Measurements from ENCODE around the gene LMO7.

The LMO7 gene

GRCh38 chr13:75855216-75855615 is 219.1 kb downstream of the LMO7 start:
- Histone ChIP-seq H3K4me1 (ENCODE audit: control insufficient read depth in 1 of 2, insufficient read depth in 2 of 2, low read length in 2 of 2) (no peaks in the 10 kb centered on the region), H3K9me3 (ENCODE audit: control insufficient read depth in 1 of 2, low read length in 2 of 2) (no peaks in the 10 kb centered on the region), H3K9ac (ENCODE audit: low read depth in 1 of 2, low read length in 2 of 2) (no peak overlapping the region), H3K4me3 (ENCODE audit: low read depth in 1 of 2, low read length in 2 of 2) (no peak overlapping the region), H3K36me3 (ENCODE audit: control insufficient read depth in 1 of 2, insufficient read depth in 2 of 2, low read length in 2 of 2) (peaks cover 32 to 59% of the 10 kb centered on the region in 2 donors), H3K27ac (ENCODE audit: low read depth, low read length) (no peak overlapping the region), H3K27me3 (ENCODE audit: control insufficient read depth in 1 of 2, insufficient read depth in 2 of 2, low read length in 2 of 2) (no peaks in the 10 kb centered on the region)

GRCh38 chr13:75855847-75856246 is 219.7 kb downstream of the LMO7 start:
- Histone ChIP-seq H3K27me3 (ENCODE audit: control insufficient read depth in 1 of 2, insufficient read depth in 2 of 2, low read length in 2 of 2) (no peaks in the 10 kb centered on the region), H3K27ac (ENCODE audit: low read depth, low read length) (no peak overlapping the region), H3K9me3 (ENCODE audit: control insufficient read depth in 1 of 2, low read length in 2 of 2) (no peaks in the 10 kb centered on the region), H3K9ac (ENCODE audit: low read depth in 1 of 2, low read length in 2 of 2) (no peak overlapping the region), H3K36me3 (ENCODE audit: control insufficient read depth in 1 of 2, insufficient read depth in 2 of 2, low read length in 2 of 2) (peaks cover 26 to 54% of the 10 kb centered on the region in 2 donors), H3K4me1 (ENCODE audit: control insufficient read depth in 1 of 2, insufficient read depth in 2 of 2, low read length in 2 of 2) (no peaks in the 10 kb centered on the region), H3K4me3 (ENCODE audit: low read depth in 1 of 2, low read length in 2 of 2) (no peak overlapping the region)

GRCh38 chr13:75857291-75857690 is 221.2 kb downstream of the LMO7 start:
- no peak overlapping the region for H3K27ac ChIP-seq (ENCODE audit: low read depth, low read length)
- no peaks in the 10 kb centered on the region for H3K27me3 ChIP-seq (ENCODE audit: control insufficient read depth in 1 of 2, insufficient read depth in 2 of 2, low read length in 2 of 2)
- H3K36me3 ChIP-seq (ENCODE audit: control insufficient read depth in 1 of 2, insufficient read depth in 2 of 2, low read length in 2 of 2): peaks cover 19 to 44% of the 10 kb centered on the region in 2 donors
- no peak overlapping the region for H3K9ac ChIP-seq (ENCODE audit: low read depth in 1 of 2, low read length in 2 of 2)
- H3K4me1 ChIP-seq (ENCODE audit: control insufficient read depth in 1 of 2, insufficient read depth in 2 of 2, low read length in 2 of 2): no peaks in the 10 kb centered on the region
- H3K9me3 ChIP-seq (ENCODE audit: control insufficient read depth in 1 of 2, low read length in 2 of 2): no peaks in the 10 kb centered on the region
- H3K4me3 ChIP-seq (ENCODE audit: low read depth in 1 of 2, low read length in 2 of 2): no peak overlapping the region

- Histone ChIP-seq H3K36me3 (ENCODE audit: control insufficient read depth in 1 of 2, insufficient read depth in 2 of 2, low read length in 2 of 2) (peaks cover 8 to 9% of the 10 kb centered on the region in 2 donors), H3K27ac (ENCODE audit: low read depth, low read length) (no peak overlapping the region), H3K27me3 (ENCODE audit: control insufficient read depth in 1 of 2, insufficient read depth in 2 of 2, low read length in 2 of 2) (no peaks in the 10 kb centered on the region), H3K9me3 (ENCODE audit: control insufficient read depth in 1 of 2, low read length in 2 of 2) (no peaks in the 10 kb centered on the region), H3K4me3 (ENCODE audit: low read depth in 1 of 2, low read length in 2 of 2) (no peak overlapping the region), H3K9ac (ENCODE audit: low read depth in 1 of 2, low read length in 2 of 2) (no peak overlapping the region), H3K4me1 (ENCODE audit: control insufficient read depth in 1 of 2, insufficient read depth in 2 of 2, low read length in 2 of 2) (no peaks in the 10 kb centered on the region)
Observed at GRCh38 chr13:75860935-75861334, 224.8 kb downstream of the LMO7 start.

- Histone ChIP-seq H3K27ac (ENCODE audit: low read depth, low read length) (no peak overlapping the region), H3K36me3 (ENCODE audit: control insufficient read depth in 1 of 2, insufficient read depth in 2 of 2, low read length in 2 of 2) (peaks cover 5 to 8% of the 10 kb centered on the region in 2 donors), H3K4me1 (ENCODE audit: control insufficient read depth in 1 of 2, insufficient read depth in 2 of 2, low read length in 2 of 2) (no peaks in the 10 kb centered on the region), H3K9me3 (ENCODE audit: control insufficient read depth in 1 of 2, low read length in 2 of 2) (no peaks in the 10 kb centered on the region), H3K9ac (ENCODE audit: low read depth in 1 of 2, low read length in 2 of 2) (no peak overlapping the region), H3K4me3 (ENCODE audit: low read depth in 1 of 2, low read length in 2 of 2) (no peak overlapping the region), H3K27me3 (ENCODE audit: control insufficient read depth in 1 of 2, insufficient read depth in 2 of 2, low read length in 2 of 2) (no peaks in the 10 kb centered on the region)
Observed at GRCh38 chr13:75861786-75862185, 225.7 kb downstream of the LMO7 start.

GRCh38 chr13:75864718-75865117 is 228.6 kb downstream of the LMO7 start:
- peaks cover 0 to 2% of the 10 kb centered on the region in 2 donors for H3K36me3 ChIP-seq (ENCODE audit: control insufficient read depth in 1 of 2, insufficient read depth in 2 of 2, low read length in 2 of 2)
- no peak overlapping the region for H3K27ac ChIP-seq (ENCODE audit: low read depth, low read length)
- no peaks in the 10 kb centered on the region for H3K27me3 ChIP-seq (ENCODE audit: control insufficient read depth in 1 of 2, insufficient read depth in 2 of 2, low read length in 2 of 2)
- no peak overlapping the region for H3K4me3 ChIP-seq (ENCODE audit: low read depth in 1 of 2, low read length in 2 of 2)
- H3K9me3 ChIP-seq (ENCODE audit: control insufficient read depth in 1 of 2, low read length in 2 of 2): no peaks in the 10 kb centered on the region
- H3K9ac ChIP-seq (ENCODE audit: low read depth in 1 of 2, low read length in 2 of 2): no peak overlapping the region
- H3K4me1 ChIP-seq (ENCODE audit: control insufficient read depth in 1 of 2, insufficient read depth in 2 of 2, low read length in 2 of 2): no peaks in the 10 kb centered on the region

GRCh38 chr13:75867379-75868117 is 231.4 kb downstream of the LMO7 start:
- Histone ChIP-seq H3K4me1 (ENCODE audit: control insufficient read depth in 1 of 2, insufficient read depth in 2 of 2, low read length in 2 of 2) (no peaks in the 10 kb centered on the region), H3K9ac (ENCODE audit: low read depth in 1 of 2, low read length in 2 of 2) (no peak overlapping the region), H3K36me3 (ENCODE audit: control insufficient read depth in 1 of 2, insufficient read depth in 2 of 2, low read length in 2 of 2) (no peaks in the 10 kb centered on the region), H3K27me3 (ENCODE audit: control insufficient read depth in 1 of 2, insufficient read depth in 2 of 2, low read length in 2 of 2) (no peaks in the 10 kb centered on the region), H3K9me3 (ENCODE audit: control insufficient read depth in 1 of 2, low read length in 2 of 2) (no peaks in the 10 kb centered on the region), H3K27ac (ENCODE audit: low read depth, low read length) (no peak overlapping the region), H3K4me3 (ENCODE audit: low read depth in 1 of 2, low read length in 2 of 2) (no peak overlapping the region)

GRCh38 chr13:75869981-75870380 is 233.9 kb downstream of the LMO7 start:
- Histone ChIP-seq H3K9me3 (ENCODE audit: control insufficient read depth in 1 of 2, low read length in 2 of 2) (no peaks in the 10 kb centered on the region), H3K27me3 (ENCODE audit: control insufficient read depth in 1 of 2, insufficient read depth in 2 of 2, low read length in 2 of 2) (no peaks in the 10 kb centered on the region), H3K36me3 (ENCODE audit: control insufficient read depth in 1 of 2, insufficient read depth in 2 of 2, low read length in 2 of 2) (no peaks in the 10 kb centered on the region), H3K4me1 (ENCODE audit: control insufficient read depth in 1 of 2, insufficient read depth in 2 of 2, low read length in 2 of 2) (no peaks in the 10 kb centered on the region), H3K27ac (ENCODE audit: low read depth, low read length) (no peak overlapping the region), H3K4me3 (ENCODE audit: low read depth in 1 of 2, low read length in 2 of 2) (peak overlapping the region in 1 of 2 donors; percentile 57), H3K9ac (ENCODE audit: low read depth in 1 of 2, low read length in 2 of 2) (no peak overlapping the region)

GRCh38 chr13:75870397-75870903 is 234.3 kb downstream of the LMO7 start:
- peak overlapping the region in 1 of 2 donors; percentile 28 for H3K9ac ChIP-seq (ENCODE audit: low read depth in 1 of 2, low read length in 2 of 2)
- no peaks in the 10 kb centered on the region for H3K36me3 ChIP-seq (ENCODE audit: control insufficient read depth in 1 of 2, insufficient read depth in 2 of 2, low read length in 2 of 2)
- H3K9me3 ChIP-seq (ENCODE audit: control insufficient read depth in 1 of 2, low read length in 2 of 2): no peaks in the 10 kb centered on the region
- H3K4me1 ChIP-seq (ENCODE audit: control insufficient read depth in 1 of 2, insufficient read depth in 2 of 2, low read length in 2 of 2): no peaks in the 10 kb centered on the region
- H3K4me3 ChIP-seq (ENCODE audit: low read depth in 1 of 2, low read length in 2 of 2): peak overlapping the region; percentile 57 to 62
- H3K27me3 ChIP-seq (ENCODE audit: control insufficient read depth in 1 of 2, insufficient read depth in 2 of 2, low read length in 2 of 2): no peaks in the 10 kb centered on the region
- no peak overlapping the region for H3K27ac ChIP-seq (ENCODE audit: low read depth, low read length)

GRCh38 chr13:75871059-75871458 is 234.9 kb downstream of the LMO7 start:
- Histone ChIP-seq H3K27me3 (ENCODE audit: control insufficient read depth in 1 of 2, insufficient read depth in 2 of 2, low read length in 2 of 2) (no peaks in the 10 kb centered on the region), H3K4me1 (ENCODE audit: control insufficient read depth in 1 of 2, insufficient read depth in 2 of 2, low read length in 2 of 2) (no peaks in the 10 kb centered on the region), H3K4me3 (ENCODE audit: low read depth in 1 of 2, low read length in 2 of 2) (peak overlapping the region; percentile 57 to 62), H3K9me3 (ENCODE audit: control insufficient read depth in 1 of 2, low read length in 2 of 2) (no peaks in the 10 kb centered on the region), H3K9ac (ENCODE audit: low read depth in 1 of 2, low read length in 2 of 2) (peak overlapping the region in 1 of 2 donors; percentile 28), H3K36me3 (ENCODE audit: control insufficient read depth in 1 of 2, insufficient read depth in 2 of 2, low read length in 2 of 2) (no peaks in the 10 kb centered on the region), H3K27ac (ENCODE audit: low read depth, low read length) (no peak overlapping the region)

All from duodenal mucosa (tissue), 2 donors.